H9 (cell line): ENCODE data around the gene MAP3K5. TPM values are rescaled to one million over a fixed set of nuclear protein-coding genes. Genes with fewer than 3 reads are reported as not detected.

Source experiments
- DNase-seq: peaks from one replicate; pipeline ENCODE4 v3.0.0-alpha.2; 2017
- H2AFZ ChIP-seq: one replicate; pipeline ENCODE4 v1.6.1; 2013; ENCODE audit warnings: mild to moderate bottlenecking, low read length, control low read depth, moderate library complexity
- H2AK5ac ChIP-seq: 2 replicates; pipeline ENCODE4 v1.6.1; 2013; ENCODE audit warnings: low read length, control low read depth, mixed read lengths; ENCODE audit not compliant: insufficient read length
- H2BK120ac ChIP-seq: one replicate; pipeline ENCODE4 v1.6.1; 2013; ENCODE audit warnings: low read depth, mild to moderate bottlenecking, low read length, control low read depth, inconsistent platforms; ENCODE audit not compliant: poor library complexity, severe bottlenecking
- H2BK12ac ChIP-seq: 2 replicates; pipeline ENCODE4 v1.6.1; 2013; ENCODE audit warnings: low read length, control low read depth, mixed read lengths, low read depth; ENCODE audit not compliant: insufficient read length
- H2BK15ac ChIP-seq: 2 replicates; pipeline ENCODE4 v1.6.1; 2013; ENCODE audit warnings: low read depth, low read length, control low read depth
- H2BK20ac ChIP-seq: one replicate; pipeline ENCODE4 v1.6.1; 2013; ENCODE audit warnings: low read depth, mild to moderate bottlenecking, low read length, control low read depth, inconsistent platforms; ENCODE audit not compliant: poor library complexity, severe bottlenecking
- H2BK5ac ChIP-seq: 2 replicates; pipeline ENCODE4 v1.6.1; 2013; ENCODE audit warnings: low read length, control low read depth, mixed read lengths; ENCODE audit not compliant: insufficient read length
- H3K14ac ChIP-seq: 2 replicates; pipeline ENCODE4 v1.6.1; 2013; ENCODE audit warnings: low read length, control low read depth; ENCODE audit not compliant: insufficient read depth
- H3K18ac ChIP-seq: 2 replicates; pipeline ENCODE4 v1.6.1; 2013; ENCODE audit warnings: low read depth, mild to moderate bottlenecking, mixed read lengths, low read length, control low read depth; ENCODE audit not compliant: insufficient read length
- H3K23ac ChIP-seq: 2 replicates; pipeline ENCODE4 v1.6.1; 2013; ENCODE audit warnings: low read length, control low read depth, mixed read lengths, low read depth; ENCODE audit not compliant: insufficient read length
- H3K23me2 ChIP-seq: 2 replicates; pipeline ENCODE4 v1.6.1; 2013; ENCODE audit warnings: low read depth, mild to moderate bottlenecking, mixed read lengths, low read length, control low read depth; ENCODE audit not compliant: insufficient read length, poor library complexity, severe bottlenecking
- H3K27ac ChIP-seq: 2 replicates; pipeline ENCODE4 v1.5.1; 2013; ENCODE audit warnings: low read length, control low read depth, mixed read lengths, low read depth; ENCODE audit not compliant: insufficient read length
- H3K27me3 ChIP-seq: 2 replicates; pipeline ENCODE4 v1.6.1; 2013; ENCODE audit warnings: low read length, control low read depth, inconsistent platforms; ENCODE audit not compliant: insufficient read depth
- H3K4ac ChIP-seq: 2 replicates; pipeline ENCODE4 v1.6.1; 2013; ENCODE audit warnings: low read depth, mild to moderate bottlenecking, control low read depth, inconsistent platforms, low read length, moderate library complexity
- H3K4me1 ChIP-seq: 2 replicates; pipeline ENCODE4 v1.6.1; 2013; ENCODE audit warnings: low read length, control low read depth, inconsistent platforms; ENCODE audit not compliant: insufficient read depth
- H3K4me2 ChIP-seq: 2 replicates; pipeline ENCODE4 v1.6.1; 2013; ENCODE audit warnings: low read length, control low read depth, mixed read lengths; ENCODE audit not compliant: insufficient read length, insufficient read depth
- H3K56ac ChIP-seq: 2 replicates; pipeline ENCODE4 v1.6.1; 2013; ENCODE audit warnings: low read depth, mild to moderate bottlenecking, mixed read lengths, low read length, control low read depth; ENCODE audit not compliant: insufficient read length
- H3K79me1 ChIP-seq: 2 replicates; pipeline ENCODE4 v1.6.1; 2013; ENCODE audit warnings: low read depth, mild to moderate bottlenecking, moderate library complexity, low read length, control low read depth, inconsistent platforms; ENCODE audit not compliant: insufficient read depth, poor library complexity, severe bottlenecking
- H3K79me2 ChIP-seq: 2 replicates; pipeline ENCODE4 v1.6.1; 2013; ENCODE audit warnings: low read length, control low read depth, inconsistent platforms; ENCODE audit not compliant: insufficient read depth
- H3K9ac ChIP-seq: 2 replicates; pipeline ENCODE4 v1.6.1; 2013; ENCODE audit warnings: low read length, control low read depth, mixed read lengths; ENCODE audit not compliant: insufficient read length; ENCODE audit errors: extremely low read depth
- H3K9me3 ChIP-seq: one replicate; pipeline ENCODE4 v1.6.1; 2013; ENCODE audit warnings: low read depth, low read length, inconsistent platforms; ENCODE audit not compliant: control insufficient read depth
- H3T11ph ChIP-seq: one replicate; pipeline ENCODE4 v1.6.1; 2013; ENCODE audit warnings: mild to moderate bottlenecking, low read length, control low read depth, inconsistent platforms
- H4K20me1 ChIP-seq: one replicate; pipeline ENCODE4 v1.6.1; 2013; ENCODE audit not compliant: control insufficient read depth, insufficient read length, insufficient read depth
- H4K5ac ChIP-seq: 2 replicates; pipeline ENCODE4 v1.6.1; 2013; ENCODE audit warnings: low read depth, mild to moderate bottlenecking, mixed read lengths, low read length, control low read depth; ENCODE audit not compliant: insufficient read length
- H4K8ac ChIP-seq: replicated peaks from 2 replicates; pipeline ENCODE4 v1.6.1; 2013; ENCODE audit warnings: low read length, control low read depth, mixed read lengths, low read depth; ENCODE audit not compliant: insufficient read length
- H4K91ac ChIP-seq: 2 replicates; pipeline ENCODE4 v1.6.1; 2013; ENCODE audit warnings: low read depth, mild to moderate bottlenecking, moderate library complexity, mixed read lengths, low read length, control low read depth; ENCODE audit not compliant: insufficient read length
- H3K27ac Mint-ChIP-seq, 3 experiments: 2 replicates in 2 of 3; 3 replicates in 1 of 3; pipeline ENCODE4 v1.8.0; 2020 to 2021; ENCODE audit warnings: mixed read lengths in 3 of 3, mild to moderate bottlenecking in 1 of 3, moderate library complexity in 1 of 3
- H3K27me3 Mint-ChIP-seq: 2 replicates; pipeline ENCODE4 v1.8.0; 2021; ENCODE audit warnings: low read depth, mild to moderate bottlenecking, moderate library complexity, mixed read lengths
- H3K36me3 Mint-ChIP-seq, 3 experiments: 2 replicates in 2 of 3; 3 replicates in 1 of 3; pipeline ENCODE4 v1.8.0; 2020 to 2021; ENCODE audit warnings: low read depth in 3 of 3, mixed read lengths in 3 of 3; ENCODE audit not compliant: insufficient read depth in 1 of 3
- H3K4me1 Mint-ChIP-seq, 2 experiments: 2 replicates each; pipeline ENCODE4 v1.8.0; 2020; ENCODE audit warnings: mixed read lengths in 2 of 2
- H3K4me3 Mint-ChIP-seq, 2 experiments: 2 replicates in 1 of 2; 3 replicates in 1 of 2; pipeline ENCODE4 v1.8.0; 2020 to 2021; ENCODE audit warnings: mild to moderate bottlenecking in 2 of 2, mixed read lengths in 2 of 2, moderate library complexity in 1 of 2
- H3K9me3 Mint-ChIP-seq, 2 experiments: 2 replicates in 1 of 2; 3 replicates in 1 of 2; pipeline ENCODE4 v1.8.0; 2020; ENCODE audit warnings: mild to moderate bottlenecking in 2 of 2, mixed read lengths in 2 of 2, moderate library complexity in 1 of 2
- CTCF ChIP-seq: fragments of 200-600 bp; sonication (generic); conservative IDR thresholded peaks from 3 replicates; pipeline ENCODE4 v1.8.0; 2021; ENCODE audit warnings: antibody characterized with exemption, mild to moderate bottlenecking
- WGBS: extraction: QIAGEN DNeasy Blood & Tissue Kit; methylation state at CpG from one replicate; pipeline ENCODE4 v1.1.7; 2013; ENCODE audit warnings: missing lambda C conversion rate, low lambda C conversion rate, mixed read lengths; ENCODE audit not compliant: insufficient read length; ENCODE audit errors: extremely low coverage; 5-methylcytosine and 5-hydroxymethylcytosine counted together
- total RNA-seq: library from RNA; stranded (reverse); gene quantifications from 2 replicates; pipeline ENCODE4 v1.2.1, GENCODE V29; 2021

Gene MAP3K5
- total RNA-seq, 1 experiment from 2014 or later: 1.6 TPM

- Histone ChIP-seq H2BK15ac (no peak overlapping the region), H2BK5ac (no peak overlapping the region), H2BK12ac (no peak overlapping the region), H3T11ph (no peak overlapping the region), H2AK5ac (no peak overlapping the region), H3K56ac (no peak overlapping the region), H3K79me2 (peaks cover 7% of the 10 kb centered on the region; the same call in 1 of the 2 replicates), H2BK120ac (no peak overlapping the region), H4K20me1 (no peaks in the 10 kb centered on the region), H3K9ac (no peak overlapping the region), H4K8ac (no peak overlapping the region), H4K91ac (no peak overlapping the region), H3K14ac (no peak overlapping the region), H3K23me2 (no peaks in the 10 kb centered on the region), H3K23ac (no peak overlapping the region), H3K18ac (no peak overlapping the region), H2BK20ac (no peak overlapping the region), H2AFZ (no peak overlapping the region), H3K4me1 (peaks cover 1% of the 10 kb centered on the region; the same call in 1 of the 2 replicates), H3K4me2 (no peak overlapping the region), H4K5ac (no peak overlapping the region), H3K79me1 (peaks cover 4% of the 10 kb centered on the region), H3K27ac (no peak overlapping the region), H3K9me3 (no peaks in the 10 kb centered on the region), H3K4ac (no peak overlapping the region), H3K27me3 (no peaks in the 10 kb centered on the region)
- WGBS: no CpG with 5 or more reads among the region's 3 CpGs
- Mint-ChIP-seq H3K27ac (no peak overlapping the region), H3K9me3 (0 out of 5 replicates have a peak, but pooled peaks cover 0 to 3% of the 10 kb centered on the region in 2 experiments), H3K27me3 (no peaks in the 10 kb centered on the region), H3K36me3 (peaks cover 1 to 10% (median 7%) of the 10 kb centered on the region in 3 experiments; a peak in 5 of 7 replicates), H3K4me1 (peaks cover 48 to 60% of the 10 kb centered on the region in 2 experiments), H3K4me3 (no peak overlapping the region)
- no peak for TF ChIP-seq CTCF
- DNase-seq: no peak
These were observed 258.0 kb downstream of the MAP3K5 start for GRCh38 chr6:136534268-136534667.
